Upper lobe of left lung (tissue), 6 donors: Measurements from ENCODE around the gene BLACAT1. TPM values are rescaled to one million over a fixed set of nuclear protein-coding genes. Genes with fewer than 3 reads are reported as not detected.

Experiments used
- ATAC-seq, 2 donors: fragments of 200-7000 bp; cut with Tn5 transposase; one replicate each; pipeline ENCODE4 v1.9.1; 2022; ENCODE audit warnings: mild to moderate bottlenecking in 2 of 2, moderate library complexity in 2 of 2; ENCODE audit not compliant: low FRiP score in 2 of 2
- DNase-seq, 2 donors: peaks; one replicate each; pipeline ENCODE4 v3.0.0-alpha.2; 2019 to 2020
- H3K27ac ChIP-seq, 4 donors: fragments of 200-600 bp; sonication (generic); one replicate each; pipeline ENCODE4 v1.5.1; 2016 to 2019
- H3K27me3 ChIP-seq, 4 donors: fragments of 200-600 bp; sonication (generic); one replicate each; pipeline ENCODE4 v1.5.1; 2017 to 2019
- H3K36me3 ChIP-seq, 4 donors: fragments of 200-600 bp; sonication (generic); one replicate each; pipeline ENCODE4 v1.5.1; 2016 to 2019
- H3K4me1 ChIP-seq, 4 donors: fragments of 200-600 bp; sonication (generic); one replicate each; pipeline ENCODE4 v1.5.1; 2018 to 2019
- H3K4me3 ChIP-seq, 4 donors: fragments of 200-600 bp; sonication (generic); one replicate each; pipeline ENCODE4 v1.5.1; 2017 to 2019; ENCODE audit warnings: mild to moderate bottlenecking in 2 of 4, moderate library complexity in 1 of 4
- H3K9me3 ChIP-seq, 4 donors: fragments of 200-600 bp; sonication (generic); one replicate each; pipeline ENCODE4 v1.5.1; 2018 to 2019
- CTCF ChIP-seq, 6 experiments: fragments of 450-650 bp in 4 of 6; fragments of 200-600 bp in 2 of 6; sonication (generic) in 2 of 6; IDR thresholded peaks; one replicate each; pipeline ENCODE4 v1.5.1; 2016 to 2019; ENCODE audit warnings: antibody characterized with exemption in 6 of 6
- EP300 ChIP-seq, 4 donors: sonication (generic); formaldehyde crosslinking; IDR thresholded peaks; one replicate each; pipeline ENCODE4 v1.5.1; 2017; ENCODE audit warnings: antibody characterized with exemption in 4 of 4, control low read depth in 2 of 4
- POLR2A ChIP-seq, 4 donors: fragments of 450-650 bp; IDR thresholded peaks; one replicate each; pipeline ENCODE4 v1.5.1; 2016 to 2017; ENCODE audit warnings: antibody characterized with exemption in 4 of 4, mild to moderate bottlenecking in 2 of 4
- POLR2AphosphoS5 ChIP-seq, 2 donors: sonication (generic); formaldehyde crosslinking; IDR thresholded peaks; one replicate each; pipeline ENCODE4 v1.5.1; 2017; ENCODE audit warnings: antibody characterized with exemption in 2 of 2
- WGBS, 2 donors: methylation state at CpG; one replicate each; pipeline ENCODE4 v1.1.5; 2017 to 2018; 5-methylcytosine and 5-hydroxymethylcytosine counted together
- total RNA-seq, 6 donors: library from RNA; depleted of rRNA in 4 of 6; stranded (reverse); fragments of >200 nt in 4 of 6; gene quantifications; one replicate each; pipeline versions ENCODE4 v1.1.0 to v1.2.1, GENCODE V29; 2016 to 2021
- donor health status: DM: no; HTN: no; CAD: no; lungs with moderate emphysema.
- donor health status: DM: no; HTN: yes; CAD: no; lungs with severe emphysema.

BLACAT1 gene
- total RNA-seq, 6 donors from 2014 or later = 0.40 to 4.2 (median 1.1) TPM

GRCh38 chr1:205492201-205492667 lies 36.4 kb upstream of the BLACAT1 start:
- no peaks in the 10 kb centered on the region for H3K9me3 ChIP-seq
- H3K36me3 ChIP-seq = no peaks in the 10 kb centered on the region
- H3K4me3 ChIP-seq = no peak overlapping the region
- ATAC-seq (no peak), DNase-seq (no peak)
- no peak overlapping the region for H3K27ac ChIP-seq
- no peaks in the 10 kb centered on the region for H3K27me3 ChIP-seq
- TF ChIP-seq EP300 (IDR thresholded peaks at IDR 0.05) (no peak), POLR2AphosphoS5 (IDR thresholded peaks at IDR 0.05) (no peak), POLR2A (IDR thresholded peaks at IDR 0.05) (no peak), CTCF (IDR thresholded peaks at IDR 0.05) (no peak)
- peaks cover 9 to 21% (median 15%) of the 10 kb centered on the region in 4 donors for H3K4me1 ChIP-seq
- WGBS, 2 donors = 50 to 71% methylated on average over 2 of the region's 2 CpGs

- H3K36me3 ChIP-seq = no peaks in the 10 kb centered on the region
- H3K4me3 ChIP-seq = no peak overlapping the region
- no peaks in the 10 kb centered on the region for H3K27me3 ChIP-seq
- peaks cover 9 to 21% (median 15%) of the 10 kb centered on the region in 4 donors for H3K4me1 ChIP-seq
- H3K27ac ChIP-seq = no peak overlapping the region
- H3K9me3 ChIP-seq = no peaks in the 10 kb centered on the region
- WGBS, 2 donors = 80 to 82% methylated on average over 4 of the region's 4 CpGs
- ATAC-seq = no peak
- no peak for DNase-seq
- TF ChIP-seq EP300 (IDR thresholded peaks at IDR 0.05) (no peak), POLR2A (IDR thresholded peaks at IDR 0.05) (no peak), POLR2AphosphoS5 (IDR thresholded peaks at IDR 0.05) (no peak), CTCF (IDR thresholded peaks at IDR 0.05) (no peak)
These were observed 35.9 kb upstream of the BLACAT1 start for GRCh38 chr1:205491794-205492193.

- peak; percentile 67 to 72 for ATAC-seq
- H3K4me1 ChIP-seq = peaks cover 3 to 18% (median 13%) of the 10 kb centered on the region in 4 donors
- H3K27ac ChIP-seq = no peak overlapping the region
- TF ChIP-seq CTCF (IDR thresholded peaks at IDR 0.05) (peak; percentile 63 to 84 (median 76)), EP300 (IDR thresholded peaks at IDR 0.05) (no peak)
- H3K27me3 ChIP-seq = no peaks in the 10 kb centered on the region
- DNase-seq = peak in 1 of 2 donors; percentile 52
- H3K4me3 ChIP-seq = no peak overlapping the region
- H3K9me3 ChIP-seq = no peaks in the 10 kb centered on the region
- H3K36me3 ChIP-seq = no peaks in the 10 kb centered on the region
- WGBS, 2 donors = 41 to 44% methylated on average over 9 of the region's 9 CpGs
These were observed 32.4 kb upstream of the BLACAT1 start for GRCh38 chr1:205488074-205488723.

GRCh38 chr1:205486258-205486657 lies 30.4 kb upstream of the BLACAT1 start:
- no peak for ATAC-seq
- DNase-seq = no peak
- no peak overlapping the region for H3K4me3 ChIP-seq
- no peak overlapping the region for H3K27ac ChIP-seq
- H3K27me3 ChIP-seq = no peaks in the 10 kb centered on the region
- peaks cover 0 to 7% (median 0%) of the 10 kb centered on the region in 4 donors for H3K4me1 ChIP-seq
- TF ChIP-seq EP300 (IDR thresholded peaks at IDR 0.05) (no peak), CTCF (IDR thresholded peaks at IDR 0.05) (no peak), POLR2AphosphoS5 (IDR thresholded peaks at IDR 0.05) (no peak), POLR2A (IDR thresholded peaks at IDR 0.05) (no peak)
- no peaks in the 10 kb centered on the region for H3K36me3 ChIP-seq
- 88 to 92% methylated on average over 6 of the region's 6 CpGs for WGBS, 2 donors
- H3K9me3 ChIP-seq = no peaks in the 10 kb centered on the region
